K562 treated with DMSO at 1 percent for 12 hours (cell line): ENCODE data around the gene C1orf53. TPM values are rescaled to one million over a fixed set of nuclear protein-coding genes. Genes with fewer than 3 reads are reported as not detected.

ENCODE experiments used
- total RNA-seq: library from RNA; unstranded; fragments of 300-600 nt; gene quantifications from 2 replicates; pipeline ENCODE4 v1.2.3, GENCODE V29; 2022; ENCODE audit not compliant: insufficient read depth

C1orf53 gene
- 6.9 and 7.9 TPM in 2 replicates for total RNA-seq

DNA sequence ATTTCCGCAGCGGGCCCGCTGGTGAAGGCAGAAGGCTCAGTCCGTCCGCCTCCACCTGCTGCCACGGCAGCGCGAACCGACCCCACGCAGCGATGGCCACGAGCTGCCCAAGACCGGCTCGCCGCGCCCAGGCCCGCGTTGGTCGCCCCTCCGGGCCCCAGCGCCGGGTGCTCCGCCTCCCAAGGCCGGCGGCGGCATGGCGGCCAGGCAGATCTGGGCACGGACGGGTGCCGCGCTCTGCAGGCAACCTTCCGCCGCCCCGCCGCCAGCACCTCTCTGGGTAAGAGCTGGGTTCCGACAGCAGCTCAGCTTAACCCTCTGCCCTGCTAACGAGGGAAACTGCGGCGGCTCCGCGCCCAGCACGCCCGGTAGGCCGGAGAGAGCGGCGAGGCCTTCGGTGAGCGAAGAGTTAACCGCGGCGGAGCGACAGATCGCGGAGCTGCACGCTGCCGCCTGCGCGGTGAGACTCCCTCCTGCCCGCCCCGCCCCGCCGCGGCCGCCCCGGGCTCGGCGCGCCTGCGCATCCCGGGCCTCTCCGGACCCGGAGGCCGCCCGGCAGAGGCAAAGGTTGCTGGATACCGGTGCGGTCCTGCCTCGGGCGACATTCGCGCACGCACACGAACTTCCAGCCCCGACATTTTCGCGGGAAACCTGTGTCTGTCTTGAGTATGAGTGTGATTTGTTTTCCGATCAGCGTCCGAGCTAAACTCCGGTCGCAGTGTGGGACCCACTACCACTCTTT, at the start of gene C1orf53:
Gene C1orf53 (plus strand): TSS at position 177 of the 742 bp plus-strand sequence. CDS start 20 bp downstream, at position 197.

Other genes starting within 250 kb of the C1orf53 start
- gene DENND1B, start 127.2 kb upstream of the C1orf53 start, total RNA-seq: 0.59 and 4.4 TPM in 2 replicates
- gene LHX9, start 14.7 kb downstream of the C1orf53 start, total RNA-seq: 1.1 TPM in 1 of 2 replicates, not detected in the other